Caco-2 (cell line): ENCODE measurements around the gene GHR. TPM values are rescaled to one million over a fixed set of nuclear protein-coding genes. Genes with fewer than 3 reads are reported as not detected.

ENCODE experiments used
- BruUV-seq: library from RNA; stranded (reverse); fragments of 400-500 nt; replicated peaks from 2 replicates; lab custom pipeline; 2021; lab: Mats Ljungman, UMichigan
- CTCF ChIA-PET: fragments of 300-600 bp; sonication (Branson Sonifier 250); formaldehyde crosslinking; loops from one replicate; lab custom pipeline; 2022; ENCODE audit warnings: antibody characterized with exemption; lab: Charles Lee
- POLR2A ChIA-PET: fragments of 300-600 bp; sonication (Branson Sonifier 250); formaldehyde crosslinking; loops from one replicate; lab custom pipeline; 2022; ENCODE audit warnings: antibody characterized with exemption; lab: Charles Lee
- DNase-seq, 2 experiments: peaks; one replicate each; pipeline versions ENCODE4 v3.0.0 to v3.0.0-alpha.2; 2020 to 2022
- H3K27me3 ChIP-seq: replicated peaks from 2 replicates; pipeline ENCODE4 v1.6.0; 2011; ENCODE audit warnings: low read length; ENCODE audit not compliant: control insufficient read depth, insufficient read depth
- H3K36me3 ChIP-seq: 2 replicates; pipeline ENCODE4 v1.5.1; 2011; ENCODE audit warnings: low read length; ENCODE audit not compliant: control insufficient read depth, insufficient read depth
- H3K4me1 ChIP-seq: fragments of 250-450 bp; sonication (Bioruptor Pico); 2 replicates; pipeline ENCODE4 v1.5.1; 2020; ENCODE audit warnings: mild to moderate bottlenecking
- H3K4me3 ChIP-seq: 2 replicates; pipeline ENCODE4 v1.5.1; 2011; ENCODE audit warnings: low read depth, mild to moderate bottlenecking, control low read depth, low read length
- H3K9me3 ChIP-seq: fragments of 250-450 bp; sonication (Bioruptor Pico); 2 replicates; pipeline ENCODE4 v1.5.1; 2020; ENCODE audit warnings: mild to moderate bottlenecking, moderate library complexity
- H3K27ac Mint-ChIP-seq: one replicate; pipeline ENCODE4 v1.8.0; 2022; ENCODE audit warnings: mixed read lengths; ENCODE audit not compliant: unreplicated experiment
- H3K27me3 Mint-ChIP-seq: one replicate; pipeline ENCODE4 v1.8.0; 2022; ENCODE audit warnings: mixed read lengths; ENCODE audit not compliant: insufficient read depth, unreplicated experiment
- H3K36me3 Mint-ChIP-seq: one replicate; pipeline ENCODE4 v1.8.0; 2022; ENCODE audit warnings: mild to moderate bottlenecking, mixed read lengths; ENCODE audit not compliant: insufficient read depth, unreplicated experiment
- H3K4me1 Mint-ChIP-seq: one replicate; pipeline ENCODE4 v1.8.0; 2022; ENCODE audit warnings: low read depth, mixed read lengths; ENCODE audit not compliant: unreplicated experiment
- H3K4me3 Mint-ChIP-seq: one replicate; pipeline ENCODE4 v1.8.0; 2022; ENCODE audit warnings: mild to moderate bottlenecking, moderate library complexity, mixed read lengths; ENCODE audit not compliant: unreplicated experiment
- H3K9me3 Mint-ChIP-seq: one replicate; pipeline ENCODE4 v1.8.0; 2022; ENCODE audit warnings: mixed read lengths; ENCODE audit not compliant: unreplicated experiment
- intact Hi-C: fragments of 100-400 bp; cut with micrococcal nuclease; formaldehyde crosslinking; loops from one replicate; pipeline ENCODE4 v1.10.0; 2022; ENCODE audit not compliant: unreplicated experiment
- total RNA-seq: library from RNA; stranded (reverse); gene quantifications from 2 replicates; pipeline ENCODE4 v1.2.3, GENCODE V29; 2022
- TF ChIP-seq, protein P1 (sequence below), 2 experiments: fragments of 200-600 bp in 1 of 2; IDR thresholded peaks; 1 replicate in 1 of 2; 2 replicates in 1 of 2; pipeline versions ENCODE4 v1.5.1 to v1.8.0; 2011 to 2022; ENCODE audit warnings: antibody characterized with exemption in 1 of 2, control low read depth in 1 of 2, inconsistent platforms in 1 of 2, low read depth in 1 of 2, low read length in 1 of 2, mild to moderate bottlenecking in 1 of 2, moderate library complexity in 1 of 2; ENCODE audit not compliant: insufficient read depth in 1 of 2, severe bottlenecking in 1 of 2, unreplicated experiment in 1 of 2

Gene GHR
- total RNA-seq, 1 experiment from 2014 or later: 0.54 TPM

DNA sequence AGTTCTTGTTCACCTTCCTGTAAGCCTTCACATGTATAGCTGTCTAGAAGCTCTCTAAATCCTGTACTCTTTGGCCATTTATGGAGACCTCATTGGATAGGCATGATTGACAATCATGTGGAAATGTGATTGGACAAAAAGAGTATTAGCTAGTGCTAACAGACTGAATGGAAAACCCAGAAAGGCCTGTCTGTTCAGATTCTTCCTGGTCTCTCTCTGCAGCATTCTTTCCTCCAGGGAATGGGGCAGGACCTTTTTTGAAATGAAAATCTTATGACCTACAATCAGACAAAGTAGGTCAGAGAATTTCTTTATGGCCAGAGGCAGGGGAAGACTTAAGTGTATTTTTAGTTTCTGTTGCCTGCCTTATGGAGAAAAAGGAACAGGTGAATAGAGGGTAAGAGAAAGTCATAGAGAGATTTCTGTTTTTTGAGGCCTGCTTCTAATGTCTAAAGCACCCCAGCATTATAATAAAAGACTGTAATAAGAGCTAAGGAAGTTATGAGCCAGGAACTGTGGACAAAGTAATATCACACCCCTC lies 181.0 kb downstream of the GHR start:
- TF ChIP-seq, protein P1, sequence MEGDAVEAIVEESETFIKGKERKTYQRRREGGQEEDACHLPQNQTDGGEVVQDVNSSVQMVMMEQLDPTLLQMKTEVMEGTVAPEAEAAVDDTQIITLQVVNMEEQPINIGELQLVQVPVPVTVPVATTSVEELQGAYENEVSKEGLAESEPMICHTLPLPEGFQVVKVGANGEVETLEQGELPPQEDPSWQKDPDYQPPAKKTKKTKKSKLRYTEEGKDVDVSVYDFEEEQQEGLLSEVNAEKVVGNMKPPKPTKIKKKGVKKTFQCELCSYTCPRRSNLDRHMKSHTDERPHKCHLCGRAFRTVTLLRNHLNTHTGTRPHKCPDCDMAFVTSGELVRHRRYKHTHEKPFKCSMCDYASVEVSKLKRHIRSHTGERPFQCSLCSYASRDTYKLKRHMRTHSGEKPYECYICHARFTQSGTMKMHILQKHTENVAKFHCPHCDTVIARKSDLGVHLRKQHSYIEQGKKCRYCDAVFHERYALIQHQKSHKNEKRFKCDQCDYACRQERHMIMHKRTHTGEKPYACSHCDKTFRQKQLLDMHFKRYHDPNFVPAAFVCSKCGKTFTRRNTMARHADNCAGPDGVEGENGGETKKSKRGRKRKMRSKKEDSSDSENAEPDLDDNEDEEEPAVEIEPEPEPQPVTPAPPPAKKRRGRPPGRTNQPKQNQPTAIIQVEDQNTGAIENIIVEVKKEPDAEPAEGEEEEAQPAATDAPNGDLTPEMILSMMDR (IDR thresholded peaks at IDR 0.05; ENCODE audit: insufficient read depth in 1 of 2, low read depth in 1 of 2, low read length in 1 of 2, severe bottlenecking in 1 of 2, unreplicated experiment in 1 of 2): no peak
- Histone ChIP-seq H3K36me3 (no peaks in the 10 kb centered on the region), H3K4me1 (no peaks in the 10 kb centered on the region), H3K4me3 (no peak overlapping the region), H3K9me3 (no peaks in the 10 kb centered on the region), H3K27me3 (no peaks in the 10 kb centered on the region)
- DNase-seq: no peak
- intact Hi-C loops: no loop called here
- Mint-ChIP-seq H3K27me3 (no peaks in the 10 kb centered on the region), H3K36me3 (no peaks in the 10 kb centered on the region), H3K27ac (no peak overlapping the region), H3K4me3 (no peak overlapping the region), H3K4me1 (peaks cover 5% of the 10 kb centered on the region), H3K9me3 (no peaks in the 10 kb centered on the region)
- BruUV-seq: no TSS peak
- ChIA-PET CTCF (no interaction called here), POLR2A (interaction anchor here (0.6 kb wide), 1 partner anchor 10 kb away, joined by 8 read pairs; no protein-coding TSS in a partner anchor)

DNA sequence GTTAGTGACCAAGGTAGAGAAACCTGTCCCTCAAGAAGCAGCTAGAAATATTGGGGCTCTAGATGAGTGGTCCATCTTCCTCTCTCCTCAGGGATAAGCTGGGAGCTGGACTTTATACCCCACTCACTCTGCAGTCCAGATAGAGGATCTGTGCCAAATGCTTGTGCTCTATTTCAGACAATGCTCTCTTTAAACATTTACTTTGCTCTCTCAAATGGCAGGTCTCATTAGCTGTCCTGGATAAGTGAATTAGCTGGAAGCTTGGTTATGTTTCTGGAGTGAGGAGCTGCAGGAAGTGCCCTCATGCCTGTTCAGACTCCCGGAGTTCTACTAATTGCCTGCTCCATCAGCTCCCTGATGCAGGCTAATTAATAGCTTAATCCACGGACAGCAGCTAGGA lies 182.3 kb downstream of the GHR start:
- BruUV-seq: no TSS peak
- no peak for DNase-seq
- intact Hi-C loops: no loop called here
- H3K27me3 Mint-ChIP-seq: no peaks in the 10 kb centered on the region
- no peaks in the 10 kb centered on the region for H3K36me3 Mint-ChIP-seq
- TF ChIP-seq, protein P1 (IDR thresholded peaks at IDR 0.05; ENCODE audit: insufficient read depth in 1 of 2, low read depth in 1 of 2, low read length in 1 of 2, severe bottlenecking in 1 of 2, unreplicated experiment in 1 of 2): no peak
- H3K4me3 Mint-ChIP-seq: no peak overlapping the region
- ChIA-PET CTCF (no interaction called here), POLR2A (no interaction called here)
- H3K9me3 Mint-ChIP-seq: no peaks in the 10 kb centered on the region
- no peaks in the 10 kb centered on the region for H3K27me3 ChIP-seq
- H3K4me1 ChIP-seq: no peaks in the 10 kb centered on the region
- H3K4me1 Mint-ChIP-seq: peaks cover 5% of the 10 kb centered on the region
- no peak overlapping the region for H3K4me3 ChIP-seq
- H3K27ac Mint-ChIP-seq: no peak overlapping the region
- H3K36me3 ChIP-seq: no peaks in the 10 kb centered on the region
- H3K9me3 ChIP-seq: no peaks in the 10 kb centered on the region

DNA sequence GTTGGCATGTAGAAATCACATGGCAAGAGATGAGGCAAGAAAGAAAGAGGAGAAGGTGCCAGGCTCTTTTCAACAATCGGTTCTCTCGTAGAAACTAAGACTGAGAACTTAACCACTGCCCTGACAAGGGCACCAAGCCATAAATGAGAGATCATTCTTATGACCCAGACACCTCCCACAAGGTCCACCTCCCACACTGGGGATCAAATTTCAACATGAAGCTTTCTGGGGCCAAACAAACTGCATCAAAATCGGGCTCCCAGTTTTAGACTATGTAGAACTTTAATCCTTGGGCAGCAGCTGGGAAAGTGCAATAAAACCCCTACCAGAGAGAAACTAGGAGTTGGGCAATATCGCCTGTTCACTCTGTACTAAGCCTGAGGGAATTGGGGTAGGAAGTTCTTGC lies 183.2 kb downstream of the GHR start:
- Histone ChIP-seq H3K9me3 (no peaks in the 10 kb centered on the region), H3K27me3 (no peaks in the 10 kb centered on the region), H3K36me3 (no peaks in the 10 kb centered on the region), H3K4me1 (no peaks in the 10 kb centered on the region), H3K4me3 (no peak overlapping the region)
- Mint-ChIP-seq H3K27ac (no peak overlapping the region), H3K36me3 (no peaks in the 10 kb centered on the region), H3K4me3 (no peak overlapping the region), H3K27me3 (no peaks in the 10 kb centered on the region), H3K9me3 (no peaks in the 10 kb centered on the region), H3K4me1 (peaks cover 5% of the 10 kb centered on the region)
- CTCF ChIA-PET: no interaction called here
- DNase-seq: no peak
- intact Hi-C loops: no loop called here
- no TSS peak for BruUV-seq
- POLR2A ChIA-PET: no interaction called here
- TF ChIP-seq, protein P1 (IDR thresholded peaks at IDR 0.05; ENCODE audit: insufficient read depth in 1 of 2, low read depth in 1 of 2, low read length in 1 of 2, severe bottlenecking in 1 of 2, unreplicated experiment in 1 of 2): no peak
